Gastroesophageal sphincter (tissue), 4 donors: ENCODE measurements around the gene TMEM163. TPM values are rescaled to one million over a fixed set of nuclear protein-coding genes. Genes with fewer than 3 reads are reported as not detected.

Experiments used
- ATAC-seq: fragments of 150-250 bp; one replicate; pipeline ENCODE4 v1.9.1; 2016; ENCODE audit warnings: mild to moderate bottlenecking, moderate library complexity
- H3K27ac ChIP-seq, 4 donors: fragments of 200-600 bp; sonication (generic) in 3 of 4; 1 replicate in 3 of 4; 2 replicates in 1 of 4; pipeline ENCODE4 v1.5.1; 2016 to 2019
- H3K27me3 ChIP-seq: fragments of 200-600 bp; sonication (generic); one replicate; pipeline ENCODE4 v1.5.1; 2019
- H3K36me3 ChIP-seq, 2 donors: fragments of 200-600 bp; sonication (generic); one replicate each; pipeline ENCODE4 v1.5.1; 2019; ENCODE audit warnings: control low read depth in 1 of 2
- H3K4me1 ChIP-seq, 3 donors: fragments of 200-600 bp; sonication (generic); 1 replicate in 2 of 3; 2 replicates in 1 of 3; pipeline ENCODE4 v1.5.1; 2016 to 2019; ENCODE audit warnings: control low read depth in 2 of 3
- H3K4me3 ChIP-seq, 2 donors: fragments of 200-600 bp; sonication (generic); one replicate each; pipeline ENCODE4 v1.5.1; 2019; ENCODE audit warnings: mild to moderate bottlenecking in 1 of 2, moderate library complexity in 1 of 2
- H3K9me3 ChIP-seq, 3 donors: fragments of 200-600 bp; sonication (generic); one replicate each; pipeline ENCODE4 v1.5.1; 2017 to 2019; ENCODE audit warnings: control low read depth in 2 of 3
- EP300 ChIP-seq: sonication (generic); formaldehyde crosslinking; IDR thresholded peaks from one replicate; pipeline ENCODE4 v1.6.1; 2017; ENCODE audit warnings: antibody characterized with exemption, mild to moderate bottlenecking
- POLR2A ChIP-seq, 2 donors: fragments of 450-650 bp; IDR thresholded peaks; one replicate each; pipeline ENCODE4 v1.6.1; 2017; ENCODE audit warnings: antibody characterized with exemption in 2 of 2, mild to moderate bottlenecking in 2 of 2, moderate library complexity in 1 of 2
- POLR2AphosphoS5 ChIP-seq: sonication (generic); formaldehyde crosslinking; IDR thresholded peaks from one replicate; pipeline ENCODE4 v1.6.1; 2017; ENCODE audit warnings: antibody characterized with exemption
- WGBS, 2 donors: methylation state at CpG; one replicate each; pipeline ENCODE4 v1.1.5; 2018; ENCODE audit warnings: low coverage in 1 of 2; 5-methylcytosine and 5-hydroxymethylcytosine counted together
- total RNA-seq, 4 donors: library from RNA; depleted of rRNA; stranded (reverse); fragments of >200 nt; gene quantifications; one replicate each; pipeline ENCODE4 v1.1.0, GENCODE V29; 2016
- TF ChIP-seq, protein P1 (sequence below), 4 experiments: fragments of 200-600 bp in 2 of 4; fragments of 450-650 bp in 2 of 4; sonication (generic) in 1 of 4; IDR thresholded peaks; one replicate each; pipeline ENCODE4 v1.5.1; 2017 to 2019; ENCODE audit warnings: antibody characterized with exemption in 4 of 4, mild to moderate bottlenecking in 2 of 4, moderate library complexity in 2 of 4

The TMEM163 gene
- total RNA-seq, 4 donors from 2014 or later = 0.27 to 2.5 (median 0.60) TPM

DNA sequence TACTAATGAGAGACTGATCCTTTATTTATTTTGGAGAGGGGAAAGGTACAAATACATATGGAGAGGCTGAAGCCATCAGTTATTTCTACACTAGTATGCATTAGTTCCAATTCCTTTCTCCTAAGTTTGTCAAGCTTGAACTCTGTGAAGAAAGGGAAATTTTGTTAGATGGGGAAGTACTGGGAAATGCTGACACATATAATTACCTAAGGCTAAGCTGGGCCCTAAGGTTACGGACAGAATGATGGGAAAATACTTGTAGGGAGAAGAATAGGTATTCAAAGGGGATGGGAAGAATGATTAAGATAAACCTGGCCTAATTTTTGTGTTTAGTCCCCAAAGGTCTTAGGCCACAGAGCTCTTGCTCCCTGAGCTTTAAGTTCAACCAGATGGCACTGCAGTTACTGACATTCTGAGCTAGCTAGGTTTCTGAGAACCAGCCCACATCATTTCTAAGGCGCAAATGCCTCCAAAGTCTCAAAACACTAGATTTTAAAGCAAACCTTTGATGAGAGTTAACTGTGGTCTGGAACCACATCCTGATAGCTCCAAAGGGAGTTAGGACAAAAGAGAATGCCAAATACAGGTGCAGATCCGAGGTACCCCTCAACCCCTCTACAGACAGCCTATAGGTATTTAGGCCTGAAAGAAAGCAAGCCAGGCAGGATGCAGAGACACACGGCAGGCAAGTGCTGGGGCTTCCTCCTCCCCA lies 2.7 kb downstream of the TMEM163 start:
- TF ChIP-seq, protein P1, sequence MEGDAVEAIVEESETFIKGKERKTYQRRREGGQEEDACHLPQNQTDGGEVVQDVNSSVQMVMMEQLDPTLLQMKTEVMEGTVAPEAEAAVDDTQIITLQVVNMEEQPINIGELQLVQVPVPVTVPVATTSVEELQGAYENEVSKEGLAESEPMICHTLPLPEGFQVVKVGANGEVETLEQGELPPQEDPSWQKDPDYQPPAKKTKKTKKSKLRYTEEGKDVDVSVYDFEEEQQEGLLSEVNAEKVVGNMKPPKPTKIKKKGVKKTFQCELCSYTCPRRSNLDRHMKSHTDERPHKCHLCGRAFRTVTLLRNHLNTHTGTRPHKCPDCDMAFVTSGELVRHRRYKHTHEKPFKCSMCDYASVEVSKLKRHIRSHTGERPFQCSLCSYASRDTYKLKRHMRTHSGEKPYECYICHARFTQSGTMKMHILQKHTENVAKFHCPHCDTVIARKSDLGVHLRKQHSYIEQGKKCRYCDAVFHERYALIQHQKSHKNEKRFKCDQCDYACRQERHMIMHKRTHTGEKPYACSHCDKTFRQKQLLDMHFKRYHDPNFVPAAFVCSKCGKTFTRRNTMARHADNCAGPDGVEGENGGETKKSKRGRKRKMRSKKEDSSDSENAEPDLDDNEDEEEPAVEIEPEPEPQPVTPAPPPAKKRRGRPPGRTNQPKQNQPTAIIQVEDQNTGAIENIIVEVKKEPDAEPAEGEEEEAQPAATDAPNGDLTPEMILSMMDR (IDR thresholded peaks at IDR 0.05) = no peak
- TF ChIP-seq POLR2A (IDR thresholded peaks at IDR 0.05) = no peak
- TF ChIP-seq POLR2AphosphoS5 = no peak
- TF ChIP-seq EP300 = no peak
- WGBS, 2 donors = 78 to 83% methylated on average over 1 to 3 of the region's 4 CpGs
- H3K4me3 ChIP-seq = no peak overlapping the region
- no peak for ATAC-seq
- H3K36me3 ChIP-seq = no peaks in the 10 kb centered on the region
- H3K4me1 ChIP-seq = peaks cover 0 to 23% (median 9%) of the 10 kb centered on the region in 3 donors
- H3K27me3 ChIP-seq = peaks cover 82% of the 10 kb centered on the region
- H3K9me3 ChIP-seq = no peaks in the 10 kb centered on the region
- no peak overlapping the region for H3K27ac ChIP-seq

DNA sequence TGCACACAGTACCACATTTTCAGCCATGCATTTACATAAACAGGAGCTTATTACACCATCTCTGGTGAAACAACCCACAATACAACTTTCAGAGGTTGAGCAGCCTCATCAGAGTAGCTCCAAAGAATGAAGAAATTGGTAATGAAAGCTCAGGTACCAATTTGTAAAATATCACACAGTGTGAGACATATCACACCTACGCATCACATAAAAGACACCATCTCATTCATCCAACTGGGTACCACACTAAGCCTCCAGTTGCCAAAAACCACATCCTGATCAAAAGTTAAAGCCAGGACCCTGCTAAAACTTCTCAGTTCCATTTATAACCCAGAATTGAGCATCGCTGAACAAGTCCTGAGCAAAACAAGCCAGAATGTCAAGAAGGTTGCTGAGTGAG lies 4.6 kb downstream of the TMEM163 start:
- no peak for TF ChIP-seq POLR2AphosphoS5
- no peak for TF ChIP-seq POLR2A (IDR thresholded peaks at IDR 0.05)
- TF ChIP-seq, protein P1 (IDR thresholded peaks at IDR 0.05) = no peak
- no peak for TF ChIP-seq EP300
- H3K27me3 ChIP-seq = peaks cover 73% of the 10 kb centered on the region
- peaks cover 0 to 21% (median 9%) of the 10 kb centered on the region in 3 donors for H3K4me1 ChIP-seq
- WGBS, 2 donors = 85 to 100% methylated on average over 2 of the region's 2 CpGs
- no peaks in the 10 kb centered on the region for H3K9me3 ChIP-seq
- no peak overlapping the region for H3K4me3 ChIP-seq
- ATAC-seq = no peak
- no peak overlapping the region for H3K27ac ChIP-seq
- no peaks in the 10 kb centered on the region for H3K36me3 ChIP-seq

DNA sequence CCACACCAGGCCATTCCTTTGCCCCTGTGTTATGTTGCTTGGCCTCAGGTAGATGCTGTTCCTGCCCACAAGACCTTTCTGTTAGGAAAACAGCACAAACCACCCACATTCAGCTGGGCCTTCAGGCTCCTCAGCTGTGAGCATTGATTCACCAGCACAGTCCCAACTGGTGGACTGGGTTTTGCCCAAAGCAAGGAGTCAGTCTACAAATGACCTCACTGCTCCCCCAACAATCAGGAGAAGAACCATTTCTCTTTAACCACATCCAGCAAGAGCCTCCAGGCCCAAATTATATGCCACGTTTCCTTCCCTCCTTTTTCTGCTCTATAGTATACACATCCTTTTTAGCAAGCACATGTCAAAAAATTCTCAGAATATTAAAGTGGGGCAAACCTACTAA lies 5.2 kb downstream of the TMEM163 start:
- H3K27me3 ChIP-seq = peaks cover 67% of the 10 kb centered on the region
- no peak for ATAC-seq
- no peak overlapping the region for H3K4me3 ChIP-seq
- WGBS, 2 donors = 86 to 88% methylated on average over 1 of the region's 1 CpG
- H3K36me3 ChIP-seq = no peaks in the 10 kb centered on the region
- H3K4me1 ChIP-seq = peaks cover 0 to 15% (median 9%) of the 10 kb centered on the region in 3 donors
- H3K9me3 ChIP-seq = no peaks in the 10 kb centered on the region
- no peak overlapping the region for H3K27ac ChIP-seq
- TF ChIP-seq POLR2AphosphoS5 = no peak
- no peak for TF ChIP-seq POLR2A (IDR thresholded peaks at IDR 0.05)
- TF ChIP-seq, protein P1 (IDR thresholded peaks at IDR 0.05) = no peak
- no peak for TF ChIP-seq EP300

DNA sequence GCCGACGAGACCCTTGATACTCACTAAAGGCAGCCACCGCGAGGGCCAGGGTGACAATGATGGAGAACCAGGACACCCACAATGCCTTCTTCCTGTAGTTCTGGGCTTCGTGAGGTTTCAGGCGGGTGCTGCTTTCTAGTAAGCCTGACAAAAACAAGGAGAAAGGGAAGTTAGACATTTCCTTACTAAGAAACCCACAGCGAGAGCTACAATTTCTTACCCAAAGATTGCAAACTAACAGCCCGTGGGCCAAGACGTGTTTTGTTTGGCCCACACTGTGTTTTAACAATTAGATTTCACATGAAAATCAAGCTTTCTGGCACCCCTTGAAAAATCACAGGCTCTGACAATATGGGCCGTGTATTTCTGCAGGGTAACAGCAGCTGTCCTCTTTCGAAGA lies 5.6 kb downstream of the TMEM163 start:
- 58 to 59% methylated on average over 11 of the region's 11 CpGs for WGBS, 2 donors
- TF ChIP-seq, protein P1 (IDR thresholded peaks at IDR 0.05) = no peak
- TF ChIP-seq POLR2A (IDR thresholded peaks at IDR 0.05) (no peak), EP300 (no peak), POLR2AphosphoS5 (no peak)
- ATAC-seq = no peak
- H3K4me1 ChIP-seq = peaks cover 0 to 11% (median 6%) of the 10 kb centered on the region in 3 donors
- no peak overlapping the region for H3K4me3 ChIP-seq
- peaks cover 62% of the 10 kb centered on the region for H3K27me3 ChIP-seq
- no peaks in the 10 kb centered on the region for H3K36me3 ChIP-seq
- no peak overlapping the region for H3K27ac ChIP-seq
- no peaks in the 10 kb centered on the region for H3K9me3 ChIP-seq

DNA sequence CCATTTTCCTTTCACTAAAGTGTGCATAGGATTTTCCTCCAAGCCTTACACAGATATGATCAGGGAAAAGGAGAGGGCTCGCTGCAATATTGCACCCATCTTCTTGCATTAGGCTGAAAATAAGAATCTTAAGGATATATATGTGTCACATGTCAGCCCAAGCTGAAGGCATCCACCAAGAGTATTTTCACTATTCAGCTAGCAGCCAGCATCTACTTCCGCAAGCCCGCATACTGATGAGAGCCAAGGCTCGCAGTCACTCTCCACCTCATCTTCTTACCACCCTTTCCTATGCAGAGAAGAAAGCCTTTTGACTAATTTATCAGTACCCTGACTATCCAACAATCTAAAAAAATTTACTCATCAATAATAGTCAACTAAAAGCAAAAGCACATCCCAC lies 6.1 kb downstream of the TMEM163 start:
- H3K4me1 ChIP-seq = peaks cover 0 to 6% (median 2%) of the 10 kb centered on the region in 3 donors
- H3K36me3 ChIP-seq = no peaks in the 10 kb centered on the region
- no peak for TF ChIP-seq EP300
- TF ChIP-seq, protein P1 (IDR thresholded peaks at IDR 0.05) = no peak
- no peak for TF ChIP-seq POLR2AphosphoS5
- TF ChIP-seq POLR2A (IDR thresholded peaks at IDR 0.05) = no peak
- H3K27me3 ChIP-seq = peaks cover 58% of the 10 kb centered on the region
- no peaks in the 10 kb centered on the region for H3K9me3 ChIP-seq
- no peak overlapping the region for H3K4me3 ChIP-seq
- 78 to 87% methylated on average over 3 to 4 of the region's 4 CpGs for WGBS, 2 donors
- ATAC-seq = no peak
- no peak overlapping the region for H3K27ac ChIP-seq
